GM12872 (cell line): Measurements from ENCODE around the gene ARRDC5.

Experiments used
- TF ChIP-seq, protein P1 (sequence below): IDR thresholded peaks from 3 replicates; pipeline ENCODE4 v1.5.1; 2011; ENCODE audit warnings: low read depth, mild to moderate bottlenecking, low read length, moderate library complexity; ENCODE audit not compliant: insufficient read depth

ARRDC5 gene

DNA sequence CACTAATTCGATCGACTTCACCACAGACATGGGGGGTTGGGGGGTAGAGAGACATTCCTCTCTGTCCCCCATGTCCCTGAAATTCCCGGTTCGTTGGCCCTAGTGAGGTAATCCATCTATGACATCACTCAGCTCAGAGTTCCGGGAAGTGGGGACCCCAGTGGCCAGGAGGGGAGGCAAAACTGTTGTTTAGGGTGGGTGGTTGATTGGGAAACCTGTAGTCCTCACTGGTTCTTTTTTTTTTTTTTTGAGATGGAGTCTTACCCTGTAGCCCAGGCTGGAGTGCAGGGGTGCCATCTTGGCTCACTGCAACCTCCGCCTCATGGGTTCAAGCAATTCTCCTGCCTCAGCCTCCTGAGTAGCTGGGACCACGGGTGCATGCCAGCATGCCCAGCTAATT is at the start of gene ARRDC5:
Gene ARRDC5, minus strand, starts transcription at position 101 of the 400 bp plus-strand sequence. Its CDS starts 71 bp downstream, at position 30.
- TF ChIP-seq, protein P1, sequence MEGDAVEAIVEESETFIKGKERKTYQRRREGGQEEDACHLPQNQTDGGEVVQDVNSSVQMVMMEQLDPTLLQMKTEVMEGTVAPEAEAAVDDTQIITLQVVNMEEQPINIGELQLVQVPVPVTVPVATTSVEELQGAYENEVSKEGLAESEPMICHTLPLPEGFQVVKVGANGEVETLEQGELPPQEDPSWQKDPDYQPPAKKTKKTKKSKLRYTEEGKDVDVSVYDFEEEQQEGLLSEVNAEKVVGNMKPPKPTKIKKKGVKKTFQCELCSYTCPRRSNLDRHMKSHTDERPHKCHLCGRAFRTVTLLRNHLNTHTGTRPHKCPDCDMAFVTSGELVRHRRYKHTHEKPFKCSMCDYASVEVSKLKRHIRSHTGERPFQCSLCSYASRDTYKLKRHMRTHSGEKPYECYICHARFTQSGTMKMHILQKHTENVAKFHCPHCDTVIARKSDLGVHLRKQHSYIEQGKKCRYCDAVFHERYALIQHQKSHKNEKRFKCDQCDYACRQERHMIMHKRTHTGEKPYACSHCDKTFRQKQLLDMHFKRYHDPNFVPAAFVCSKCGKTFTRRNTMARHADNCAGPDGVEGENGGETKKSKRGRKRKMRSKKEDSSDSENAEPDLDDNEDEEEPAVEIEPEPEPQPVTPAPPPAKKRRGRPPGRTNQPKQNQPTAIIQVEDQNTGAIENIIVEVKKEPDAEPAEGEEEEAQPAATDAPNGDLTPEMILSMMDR: no peak

DNA sequence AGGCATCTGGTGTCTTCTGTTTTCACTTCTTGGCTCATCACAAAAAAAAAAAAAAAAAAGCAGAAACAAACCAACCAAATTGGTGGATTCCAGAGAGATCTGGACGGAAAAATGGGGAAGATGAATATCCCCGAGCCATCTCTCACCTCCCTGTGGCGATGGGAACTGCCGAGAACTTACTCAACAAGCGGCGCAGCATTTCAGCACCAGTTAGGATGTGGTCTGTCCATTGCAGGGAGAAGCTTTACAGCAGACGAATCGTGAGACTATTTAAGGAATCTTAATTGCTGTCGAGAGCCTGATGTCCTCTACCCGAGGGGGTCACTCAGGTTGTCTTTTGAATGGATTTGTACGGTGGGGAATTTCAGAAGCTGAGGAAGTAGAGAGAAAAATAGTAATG is 49.0 kb upstream of the ARRDC5 start:
- TF ChIP-seq, protein P1: no peak

DNA sequence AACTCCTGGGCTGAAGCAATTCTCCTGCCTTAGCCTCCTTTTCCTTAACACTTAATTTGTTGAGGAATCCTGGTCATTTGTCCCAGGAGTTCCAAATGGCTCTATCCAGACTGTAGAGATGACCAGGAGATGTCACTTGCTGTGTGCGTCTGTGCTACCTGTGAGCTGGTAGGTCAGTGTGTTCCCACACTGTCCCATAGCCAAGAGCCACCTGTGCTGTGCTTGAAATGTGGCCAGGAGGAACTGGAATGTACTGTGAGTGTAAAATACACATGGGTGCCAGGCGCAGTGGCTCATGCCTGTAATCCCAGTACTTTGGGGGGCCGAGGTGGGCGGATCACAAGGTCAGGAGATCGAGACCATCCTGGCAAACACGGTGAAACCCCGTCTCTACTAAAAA is 36.8 kb upstream of the ARRDC5 start:
- TF ChIP-seq, protein P1: no peak

DNA sequence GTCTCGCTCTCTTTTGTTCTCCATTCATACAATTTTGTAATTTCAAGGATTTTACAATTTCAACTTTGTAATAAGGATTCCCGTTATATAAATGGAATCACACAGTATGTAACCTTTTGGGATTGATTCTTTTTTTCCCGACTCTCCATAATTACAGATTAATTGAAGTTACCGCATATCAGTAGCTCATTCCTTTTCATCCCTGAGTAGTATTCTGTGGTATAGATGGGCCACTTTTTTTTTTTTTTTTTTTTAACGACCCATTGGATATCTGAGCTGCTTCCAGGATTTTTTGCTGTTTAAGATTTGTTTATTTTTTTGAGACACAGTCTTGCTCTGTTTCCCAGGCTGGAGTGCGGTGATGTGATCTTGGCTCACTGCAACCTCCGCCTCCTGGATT is 34.4 kb upstream of the ARRDC5 start:
- TF ChIP-seq, protein P1: no peak

DNA sequence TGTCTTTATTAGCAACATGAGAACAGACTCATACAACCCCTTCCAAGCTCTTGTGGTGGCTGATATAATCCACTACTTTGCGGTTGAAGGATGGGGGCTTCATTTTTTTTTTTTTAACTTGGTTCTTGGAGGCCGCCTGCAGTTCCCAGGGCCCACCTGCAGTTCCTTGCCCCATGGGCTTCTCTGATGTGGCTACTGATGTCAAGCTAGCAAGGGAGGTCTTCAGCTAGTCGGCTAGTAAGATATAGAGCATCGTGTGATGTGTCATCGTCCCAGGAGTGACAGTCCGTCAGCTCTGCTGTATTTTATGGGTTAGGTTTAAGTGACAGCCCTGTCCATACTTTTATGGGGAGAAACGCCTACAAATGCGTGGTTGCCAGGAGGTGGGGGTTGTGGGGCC is 32.7 kb upstream of the ARRDC5 start:
- TF ChIP-seq, protein P1: no peak

DNA sequence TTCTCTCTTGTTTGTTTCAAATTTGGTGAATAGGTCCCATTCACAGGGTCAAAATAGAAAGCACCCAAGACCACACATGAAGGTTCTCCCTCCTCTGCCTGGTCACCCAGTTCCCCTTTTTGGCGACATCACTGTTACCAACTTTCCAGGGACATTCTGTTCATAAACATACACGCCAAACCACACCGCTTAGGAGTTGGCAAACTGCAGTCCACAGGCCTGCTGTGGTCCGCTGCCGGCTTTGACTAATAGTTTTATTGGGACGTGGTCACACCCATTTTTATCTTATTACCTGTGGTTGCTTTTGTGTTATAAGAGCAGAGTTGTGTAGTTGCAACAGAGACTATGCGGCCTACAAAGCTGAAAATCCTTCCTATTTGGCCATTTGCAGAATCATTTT is 30.8 kb upstream of the ARRDC5 start:
- TF ChIP-seq, protein P1: no peak

DNA sequence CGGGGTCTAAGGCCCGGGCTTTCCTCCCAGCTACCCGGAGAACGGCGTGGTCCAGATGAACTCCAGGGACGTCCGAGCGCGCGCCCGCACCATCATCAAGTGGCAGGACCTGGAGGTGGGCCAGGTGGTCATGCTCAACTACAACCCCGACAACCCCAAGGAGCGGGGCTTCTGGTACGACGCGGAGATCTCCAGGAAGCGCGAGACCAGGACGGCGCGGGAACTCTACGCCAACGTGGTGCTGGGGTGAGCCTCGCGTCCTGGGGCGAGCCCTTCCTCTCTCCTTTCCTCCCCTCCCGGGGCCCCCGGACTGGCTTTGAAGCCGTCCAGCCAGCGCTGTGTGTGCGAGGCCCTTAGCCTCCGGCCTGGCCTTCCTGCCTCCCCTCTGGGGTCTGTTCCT is 30.0 kb upstream of the ARRDC5 start:
- TF ChIP-seq, protein P1: no peak

DNA sequence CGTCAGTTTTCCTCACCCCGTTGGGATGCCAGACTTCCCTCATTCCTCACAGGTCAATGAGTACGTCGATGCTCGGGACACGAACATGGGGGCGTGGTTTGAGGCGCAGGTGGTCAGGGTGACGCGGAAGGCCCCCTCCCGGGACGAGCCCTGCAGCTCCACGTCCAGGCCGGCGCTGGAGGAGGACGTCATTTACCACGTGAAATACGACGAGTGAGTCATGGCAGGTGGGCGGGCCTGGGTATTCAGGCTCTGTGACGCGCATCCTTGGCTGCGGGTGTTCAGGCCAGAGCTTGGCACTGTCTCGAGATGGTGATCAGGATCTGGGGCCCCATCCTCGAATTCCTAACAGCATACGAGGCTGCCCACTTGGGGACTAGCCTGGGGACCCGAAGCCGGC is 28.0 kb upstream of the ARRDC5 start:
- TF ChIP-seq, protein P1: no peak
